Measurements from ENCODE around the gene AMBRA1. TPM values are rescaled to one million over a fixed set of nuclear protein-coding genes. Genes with fewer than 3 reads are reported as not detected.

Gene AMBRA1
- polyA plus RNA-seq, 1 experiment: 12.8 TPM

GRCh38 chr11:46490666-46491065 is 103.2 kb downstream of the AMBRA1 start:
- H3K27me3 ChIP-seq (ENCODE audit: control insufficient read depth, insufficient read depth, low read length): no peaks in the 10 kb centered on the region
- TF ChIP-seq CTCF (IDR thresholded peaks at IDR 0.05; ENCODE audit: insufficient read depth, low read depth, low read length): no peak
- peaks cover 1% of the 10 kb centered on the region; the same call in 1 of the 2 replicates for H3K36me3 ChIP-seq (ENCODE audit: control insufficient read depth, insufficient read depth, low read length)
- H3K4me3 ChIP-seq (ENCODE audit: low read depth, low read length): no peak overlapping the region
- no peak for DNase-seq (ENCODE audit: low read depth)
- ChIA-PET POLR2A (no interaction called here), CTCF (interaction anchor here (0.7 to 3.6 kb wide), 24 partner anchors 9 to 123 kb away, joined by 3 to 17 read pairs (median 4); partner anchors contain the start of gene CHRM4)

GRCh38 chr11:46489656-46490560 is 103.9 kb downstream of the AMBRA1 start:
- DNase-seq (ENCODE audit: low read depth): no peak
- TF ChIP-seq CTCF (IDR thresholded peaks at IDR 0.05; ENCODE audit: insufficient read depth, low read depth, low read length): peak; percentile 67
- no peaks in the 10 kb centered on the region for H3K27me3 ChIP-seq (ENCODE audit: control insufficient read depth, insufficient read depth, low read length)
- peaks cover 1% of the 10 kb centered on the region; the same call in 1 of the 2 replicates for H3K36me3 ChIP-seq (ENCODE audit: control insufficient read depth, insufficient read depth, low read length)
- ChIA-PET POLR2A (no interaction called here), CTCF (interaction anchor here (0.6 to 3.6 kb wide), 27 partner anchors 8 to 344 kb away, joined by 3 to 17 read pairs (median 4); partner anchors contain the start of genes ATG13, CHRM4 and HARBI1)
- H3K4me3 ChIP-seq (ENCODE audit: low read depth, low read length): no peak overlapping the region

GRCh38 chr11:46485856-46486443 is 107.9 kb downstream of the AMBRA1 start:
- no peak for DNase-seq (ENCODE audit: low read depth)
- no peak for TF ChIP-seq CTCF (IDR thresholded peaks at IDR 0.05; ENCODE audit: insufficient read depth, low read depth, low read length)
- no peak overlapping the region for H3K4me3 ChIP-seq (ENCODE audit: low read depth, low read length)
- H3K27me3 ChIP-seq (ENCODE audit: control insufficient read depth, insufficient read depth, low read length): no peaks in the 10 kb centered on the region
- POLR2A ChIA-PET: no interaction called here
- H3K36me3 ChIP-seq (ENCODE audit: control insufficient read depth, insufficient read depth, low read length): no peaks in the 10 kb centered on the region
- CTCF ChIA-PET: interaction anchor here (0.7 kb wide), 1 partner anchor 14 kb away, joined by 3 read pairs; no protein-coding TSS in a partner anchor

- Histone ChIP-seq H3K27me3 (ENCODE audit: control insufficient read depth, insufficient read depth, low read length) (no peaks in the 10 kb centered on the region), H3K4me3 (ENCODE audit: low read depth, low read length) (no peak overlapping the region), H3K36me3 (ENCODE audit: control insufficient read depth, insufficient read depth, low read length) (no peaks in the 10 kb centered on the region)
- ChIA-PET POLR2A (no interaction called here), CTCF (interaction anchor here (0.6 to 1.0 kb wide), 3 partner anchors 11 to 92 kb away, joined by 3 to 4 read pairs (median 3); partner anchors contain the start of gene CHRM4)
- TF ChIP-seq CTCF (IDR thresholded peaks at IDR 0.05; ENCODE audit: insufficient read depth, low read depth, low read length): no peak
- no peak for DNase-seq (ENCODE audit: low read depth)
These were observed 109.7 kb downstream of the AMBRA1 start for GRCh38 chr11:46484101-46484500.

GRCh38 chr11:46480909-46481308 is 112.9 kb downstream of the AMBRA1 start:
- Histone ChIP-seq H3K36me3 (ENCODE audit: control insufficient read depth, insufficient read depth, low read length) (no peaks in the 10 kb centered on the region), H3K27me3 (ENCODE audit: control insufficient read depth, insufficient read depth, low read length) (no peaks in the 10 kb centered on the region), H3K4me3 (ENCODE audit: low read depth, low read length) (no peak overlapping the region)
- ChIA-PET POLR2A (no interaction called here), CTCF (interaction anchor here (2.4 kb wide), 1 partner anchor 10 kb away, joined by 10 read pairs; no protein-coding TSS in a partner anchor)
- DNase-seq (ENCODE audit: low read depth): no peak
- TF ChIP-seq CTCF (IDR thresholded peaks at IDR 0.05; ENCODE audit: insufficient read depth, low read depth, low read length): no peak

Measured in BJ (cell line).